GM12873 (cell line): Measurements from ENCODE around the gene FAM180B.
A peak's percentile ranks its signal among the peaks of the same experiment; 100 is the strongest.

ENCODE experiments used
- CTCF ChIP-seq: IDR thresholded peaks from 2 replicates; pipeline ENCODE4 v1.5.1; 2012; ENCODE audit warnings: low read depth, mild to moderate bottlenecking, moderate library complexity, low read length, control low read depth; ENCODE audit not compliant: insufficient read depth; ENCODE audit errors: missing control alignments

FAM180B gene

GRCh38 chr11:47551086-47551485 is 35.4 kb upstream of the FAM180B start:
- peak; percentile 76 for TF ChIP-seq CTCF

- no peak for TF ChIP-seq CTCF
Measured at GRCh38 chr11:47552056-47552565, 34.4 kb upstream of the FAM180B start.

- TF ChIP-seq CTCF: peak; percentile 85
Measured at GRCh38 chr11:47552566-47553405, 33.7 kb upstream of the FAM180B start, which contains the start of gene CELF1. TSS of gene CELF1 (minus strand) at chr11:47553132. CDS start at chr11:47499523, 53,609 bp downstream.

DNA sequence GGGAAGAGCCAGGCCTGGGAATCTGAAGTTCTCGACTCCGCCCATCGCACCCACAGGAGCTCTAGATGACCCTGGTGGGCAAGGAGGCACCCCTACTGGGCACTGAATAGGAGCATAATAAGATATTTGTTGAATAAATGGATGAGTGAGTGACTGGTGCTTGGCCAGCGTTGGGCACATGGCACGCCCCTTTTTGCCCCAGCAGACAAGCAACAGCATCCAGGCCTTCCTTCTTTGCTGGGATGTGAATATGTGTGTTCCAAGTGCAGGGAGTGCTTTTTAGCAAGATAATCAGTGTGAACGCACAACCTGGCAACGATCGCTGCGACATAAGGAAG is 33.1 kb upstream of the FAM180B start:
- no peak for TF ChIP-seq CTCF

DNA sequence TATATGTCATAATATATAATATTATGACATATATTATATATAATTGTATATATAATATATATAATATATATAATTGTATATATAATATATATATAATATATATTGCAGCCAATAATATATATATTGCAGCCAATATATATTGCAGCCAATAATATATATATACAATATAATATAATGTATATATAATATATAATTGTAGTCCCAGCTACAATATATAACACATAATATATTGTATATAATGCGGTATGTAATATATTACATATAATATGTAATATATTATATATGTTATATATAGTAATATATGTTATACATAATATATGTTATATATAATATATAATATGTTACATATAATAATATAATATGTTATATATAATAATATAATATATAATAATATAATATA is 27.8 kb upstream of the FAM180B start:
- TF ChIP-seq CTCF: no peak

DNA sequence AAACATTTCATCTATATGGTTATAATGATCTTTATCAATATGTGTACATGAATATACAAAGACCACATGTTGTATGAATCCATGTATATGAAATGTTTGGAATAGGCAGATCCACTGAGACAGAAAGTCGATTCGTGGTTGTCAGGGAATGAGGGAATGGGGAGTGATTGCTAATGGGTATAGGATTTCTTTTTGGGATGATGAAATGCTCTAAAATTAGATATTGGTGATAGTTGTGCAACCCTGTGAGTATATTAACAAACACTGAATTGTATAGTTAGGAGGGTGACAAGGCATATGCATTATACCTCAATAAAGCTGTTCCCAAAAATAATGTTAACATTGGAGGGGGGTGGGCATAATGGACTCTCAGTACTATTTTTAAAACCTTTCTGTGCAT is 26.1 kb upstream of the FAM180B start:
- TF ChIP-seq CTCF: no peak

- TF ChIP-seq CTCF: no peak
Measured at GRCh38 chr11:47564933-47565339, 21.5 kb upstream of the FAM180B start.
